CD4-positive, alpha-beta memory T cell (primary cell): Measurements from ENCODE around the gene YWHAG. TPM values are rescaled to one million over a fixed set of nuclear protein-coding genes. Genes with fewer than 3 reads are reported as not detected.
A peak's percentile ranks its signal among the peaks of the same experiment; 100 is the strongest.
"Not testable (repeated sequence)": the region's sequence is repeated elsewhere in the genome, so short reads cannot be mapped to it uniquely, and the experiment has no call there.

Experiments
- CTCF ChIA-PET: fragments of 350-600 bp; sonication (Branson Sonifier 250); formaldehyde crosslinking; loops from one replicate; lab custom pipeline; 2021; ENCODE audit warnings: inconsistent platforms; ENCODE audit not compliant: partially characterized antibody; lab: Charles Lee
- POLR2A ChIA-PET: fragments of 350-600 bp; sonication (Branson Sonifier 250); formaldehyde crosslinking; loops from one replicate; lab custom pipeline; 2021; ENCODE audit not compliant: partially characterized antibody; lab: Charles Lee
- DNase-seq, 5 donors: peaks; one replicate each; pipeline versions ENCODE4 v3.0.0 to v3.0.0-alpha.2; 2020 to 2022; ENCODE audit warnings: mixed read lengths in 1 of 5
- H3K27ac ChIP-seq: one replicate; pipeline ENCODE4 v1.7.0; 2013; ENCODE audit warnings: low read depth, low read length
- H3K27me3 ChIP-seq: 2 replicates; pipeline ENCODE4 v1.7.0; 2013; ENCODE audit warnings: mild to moderate bottlenecking, low read length, moderate library complexity; ENCODE audit not compliant: insufficient read depth
- H3K36me3 ChIP-seq: 2 replicates; pipeline ENCODE4 v1.7.0; 2013; ENCODE audit warnings: mild to moderate bottlenecking, low read length, moderate library complexity; ENCODE audit not compliant: insufficient read depth
- H3K4me1 ChIP-seq: 2 replicates; pipeline ENCODE4 v1.7.0; 2013; ENCODE audit warnings: mild to moderate bottlenecking, low read length, moderate library complexity; ENCODE audit not compliant: insufficient read depth
- H3K4me3 ChIP-seq, 2 donors: one replicate each; pipeline ENCODE4 v1.7.0; 2013; ENCODE audit warnings: low read length in 2 of 2, mild to moderate bottlenecking in 1 of 2
- H3K9me3 ChIP-seq, 2 donors: one replicate each; pipeline ENCODE4 v1.7.0; 2013; ENCODE audit warnings: low read length in 2 of 2, control low read depth in 1 of 2; ENCODE audit not compliant: control insufficient read depth in 1 of 2
- H3K27ac Mint-ChIP-seq, 7 donors: one replicate each; pipeline ENCODE4 v1.8.0; 2020 to 2021; ENCODE audit warnings: mixed read lengths in 7 of 7, mild to moderate bottlenecking in 6 of 7, inconsistent platforms in 3 of 7, moderate library complexity in 3 of 7
- H3K27me3 Mint-ChIP-seq, 2 donors: one replicate each; pipeline ENCODE4 v1.8.0; 2020 to 2021; ENCODE audit warnings: mixed read lengths in 2 of 2
- H3K36me3 Mint-ChIP-seq, 2 donors: one replicate each; pipeline ENCODE4 v1.8.0; 2020 to 2021; ENCODE audit warnings: mixed read lengths in 2 of 2, inconsistent platforms in 1 of 2, mild to moderate bottlenecking in 1 of 2
- H3K4me1 Mint-ChIP-seq, 4 donors: one replicate each; pipeline ENCODE4 v1.8.0; 2020 to 2021; ENCODE audit warnings: mixed read lengths in 4 of 4, mild to moderate bottlenecking in 1 of 4
- H3K4me3 Mint-ChIP-seq, 8 donors: one replicate each; pipeline ENCODE4 v1.8.0; 2020 to 2021; ENCODE audit warnings: mixed read lengths in 8 of 8, mild to moderate bottlenecking in 7 of 8, moderate library complexity in 6 of 8, inconsistent platforms in 3 of 8
- H3K9me3 Mint-ChIP-seq, 8 donors: one replicate each; pipeline ENCODE4 v1.8.0; 2020 to 2021; ENCODE audit warnings: mixed read lengths in 8 of 8, mild to moderate bottlenecking in 5 of 8, inconsistent platforms in 3 of 8, moderate library complexity in 1 of 8
- intact Hi-C: fragments of 100-400 bp; cut with micrococcal nuclease; formaldehyde crosslinking; loops from one replicate; pipeline ENCODE4 v1.15.1; 2023
- polyA plus RNA-seq, 2 donors: library from polyadenylated mRNA; unstranded; fragments of 300-500 nt; fragmentation: Illumina TruSeq; gene quantifications; one replicate each; pipeline ENCODE4 v1.2.3, GENCODE V29; 2021
- total RNA-seq, 2 experiments: library from RNA; stranded (reverse); gene quantifications; one replicate each; pipeline ENCODE4 v1.2.3, GENCODE V29; 2021

Gene YWHAG
- total and polyA plus RNA-seq, 4 experiments from 2014 or later, result 0.94 to 54.3 (median 27.0) TPM

DNA sequence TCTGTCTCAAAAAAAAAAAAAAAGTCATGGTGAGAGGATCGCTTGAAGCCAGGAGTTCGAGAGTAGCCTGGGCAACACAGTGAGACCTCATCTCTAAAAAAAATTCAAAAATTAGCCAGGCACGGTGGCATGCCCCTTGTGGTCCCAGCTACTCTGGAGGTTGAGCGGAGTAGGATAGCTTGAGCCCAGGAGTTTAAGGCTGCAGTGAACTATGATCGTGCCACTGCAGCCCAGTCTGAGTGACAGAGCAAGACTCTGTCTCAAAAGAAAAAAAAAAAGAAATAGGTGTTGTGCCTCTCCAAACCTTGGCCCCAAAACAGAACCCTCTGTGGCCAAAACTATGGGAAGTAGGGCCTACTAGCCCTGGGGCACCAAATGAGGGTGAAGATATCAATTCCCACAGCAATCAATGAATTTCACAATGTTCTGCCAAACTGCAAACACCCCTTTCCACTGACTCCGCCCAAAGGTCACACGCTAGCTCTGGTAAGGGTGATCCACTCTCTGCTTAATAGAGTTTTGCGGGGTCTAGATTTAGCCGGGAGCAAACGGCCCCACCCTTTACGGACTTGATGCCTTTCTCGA is 33.8 kb upstream of the YWHAG start:
- no peaks in the 10 kb centered on the region for H3K36me3 ChIP-seq
- Mint-ChIP-seq H3K4me3 (peak overlapping the region; percentile 85 to 93 (median 89)), H3K27me3 (no peaks in the 10 kb centered on the region), H3K36me3 (no peaks in the 10 kb centered on the region), H3K4me1 (peaks cover 6 to 24% (median 14%) of the 10 kb centered on the region in 4 donors), H3K9me3 (no peaks in the 10 kb centered on the region), H3K27ac (peak overlapping the region; percentile 78 to 96 (median 93))
- no peaks in the 10 kb centered on the region for H3K27me3 ChIP-seq
- H3K4me3 ChIP-seq, result peak overlapping the region in 1 of 2 donors; percentile 89
- ChIA-PET POLR2A (interaction anchor here (0.6 to 2.8 kb wide), 6 partner anchors 11 to 75 kb away, joined by 3 to 26 read pairs (median 3); partner anchors contain the start of gene YWHAG), CTCF (no interaction called here)
- H3K9me3 ChIP-seq, result no peaks in the 10 kb centered on the region
- intact Hi-C loops, result loop anchor here (1.0 to 2.0 kb wide), 2 partner anchors 33 to 74 kb away; no protein-coding TSS in a partner anchor
- peak overlapping the region; percentile 69 for H3K27ac ChIP-seq
- H3K4me1 ChIP-seq, result peaks cover 23% of the 10 kb centered on the region
- no peak for DNase-seq

- Mint-ChIP-seq H3K36me3 (no peaks in the 10 kb centered on the region), H3K4me1 (peaks cover 6 to 19% (median 7%) of the 10 kb centered on the region in 4 donors), H3K4me3 (peak overlapping the region in 2 of 8 donors; percentile 25 to 30), H3K27me3 (no peaks in the 10 kb centered on the region), H3K27ac (peak overlapping the region in 1 of 7 donors; percentile 58), H3K9me3 (no peaks in the 10 kb centered on the region)
- H3K4me3 ChIP-seq, result no peak overlapping the region
- H3K36me3 ChIP-seq, result no peaks in the 10 kb centered on the region
- no peaks in the 10 kb centered on the region for H3K9me3 ChIP-seq
- no peak overlapping the region for H3K27ac ChIP-seq
- ChIA-PET POLR2A (no interaction called here), CTCF (no interaction called here)
- intact Hi-C loops, result no loop called here
- H3K4me1 ChIP-seq, result peaks cover 10% of the 10 kb centered on the region
- H3K27me3 ChIP-seq, result no peaks in the 10 kb centered on the region
- no peak for DNase-seq
Measured at GRCh38 chr7:76390092-76390491, 31.3 kb upstream of the YWHAG start.

- DNase-seq, H3K36me3 ChIP-seq, H3K9me3 ChIP-seq, H3K4me3 Mint-ChIP-seq, H3K4me1 ChIP-seq, H3K27ac Mint-ChIP-seq, H3K27me3 ChIP-seq, intact Hi-C loops, H3K36me3 Mint-ChIP-seq, H3K9me3 Mint-ChIP-seq, H3K27ac ChIP-seq, H3K4me3 ChIP-seq, H3K27me3 Mint-ChIP-seq: not testable (repeated sequence)
- ChIA-PET CTCF (interaction anchor here (0.9 kb wide), 1 partner anchor 29 kb away, joined by 3 read pairs; the partner anchor contains the start of gene YWHAG), POLR2A (interaction anchor here (0.6 kb wide), 1 partner anchor 389 kb away, joined by 3 read pairs; no protein-coding TSS in a partner anchor)
- H3K4me1 Mint-ChIP-seq, result peaks cover 2 to 10% (median 4%) of the 10 kb centered on the region in 4 donors
Measured at GRCh38 chr7:76387789-76388188, 29.0 kb upstream of the YWHAG start.

DNA sequence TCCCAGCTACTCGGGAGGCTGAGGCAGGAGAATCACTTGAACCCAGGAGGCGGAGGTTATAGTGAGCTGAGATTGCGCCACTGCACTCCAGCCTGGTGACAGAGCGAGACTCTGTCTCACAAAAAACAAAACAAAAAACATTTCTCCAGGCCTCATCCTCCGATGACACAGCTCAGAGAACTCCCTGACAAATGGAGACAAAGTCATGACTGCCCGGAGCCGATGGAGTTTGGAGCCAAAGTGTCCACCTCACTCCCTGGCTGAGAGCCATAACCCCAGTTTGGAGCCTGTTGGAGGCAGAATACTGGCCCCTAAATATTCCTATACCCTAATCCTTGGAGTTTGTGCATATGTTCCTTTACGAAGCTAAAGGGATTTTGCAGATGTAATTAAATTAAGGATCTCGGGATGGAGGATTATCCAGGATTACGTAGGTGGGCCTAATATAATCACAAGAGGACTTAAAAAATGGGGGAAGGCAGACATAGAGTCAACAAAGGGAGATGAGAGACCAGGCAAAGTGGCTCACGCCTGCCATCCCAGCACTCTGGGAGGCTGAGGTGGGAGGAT is 28.0 kb upstream of the YWHAG start:
- CTCF ChIA-PET, result no interaction called here
- H3K4me3 ChIP-seq, result no peak overlapping the region
- POLR2A ChIA-PET, result interaction anchor here (0.7 kb wide), 1 partner anchor 8 kb away, joined by 3 read pairs; no protein-coding TSS in a partner anchor
- no peak overlapping the region for H3K27ac ChIP-seq
- H3K9me3 ChIP-seq, result no peaks in the 10 kb centered on the region
- no peak overlapping the region for H3K27ac Mint-ChIP-seq
- no peaks in the 10 kb centered on the region for H3K27me3 ChIP-seq
- no peak overlapping the region for H3K4me3 Mint-ChIP-seq
- no peak for DNase-seq
- no peaks in the 10 kb centered on the region for H3K27me3 Mint-ChIP-seq
- no peaks in the 10 kb centered on the region for H3K9me3 Mint-ChIP-seq
- no peaks in the 10 kb centered on the region for H3K36me3 ChIP-seq
- intact Hi-C loops, result no loop called here
- no peaks in the 10 kb centered on the region for H3K36me3 Mint-ChIP-seq
- no peaks in the 10 kb centered on the region for H3K4me1 ChIP-seq
- peaks cover 0 to under 1% (median 0%) of the 10 kb centered on the region in 4 donors for H3K4me1 Mint-ChIP-seq

DNA sequence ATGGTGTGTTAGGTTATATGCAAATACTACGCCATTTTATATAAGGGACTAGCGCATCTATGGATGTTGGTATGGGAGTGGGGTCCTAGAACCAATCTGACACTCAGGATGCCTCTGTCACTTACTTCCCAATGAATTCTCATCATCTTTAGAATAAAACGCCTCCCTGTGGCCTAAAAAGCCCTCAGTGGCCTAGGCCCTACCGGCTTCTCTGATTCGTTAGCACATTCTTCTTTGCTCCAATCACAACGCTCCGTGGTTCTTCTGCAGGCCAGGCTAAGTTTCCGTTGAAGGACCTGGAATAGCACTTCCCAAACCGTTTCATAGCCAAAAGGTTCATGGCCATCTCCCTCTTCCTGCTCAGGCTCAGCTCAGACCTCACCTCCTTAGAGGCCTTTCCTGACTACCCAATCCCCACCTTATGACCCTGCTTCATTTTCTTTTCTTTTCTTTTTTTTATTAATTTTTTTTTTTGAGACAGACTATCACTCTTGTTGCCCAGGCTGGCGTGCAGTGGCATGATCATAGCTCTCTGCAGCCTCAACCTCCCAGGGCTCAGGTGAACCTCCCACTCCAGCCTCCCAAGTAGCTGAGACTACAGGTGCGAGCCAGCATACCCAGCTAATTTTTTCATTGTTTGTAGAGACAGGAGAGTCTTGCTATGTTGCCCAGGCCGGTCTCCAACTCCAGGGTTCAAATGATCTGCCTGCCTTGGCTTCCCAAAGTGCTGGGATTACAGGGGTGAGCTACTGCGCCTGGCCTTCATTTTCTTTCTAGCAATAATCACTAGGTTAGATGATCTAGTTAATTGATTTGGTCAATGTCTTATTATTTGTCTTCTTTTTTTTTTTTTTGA is 24.5 kb upstream of the YWHAG start:
- H3K27me3 Mint-ChIP-seq, result no peaks in the 10 kb centered on the region
- peak overlapping the region in 1 of 7 donors; percentile 43 for H3K27ac Mint-ChIP-seq
- Histone ChIP-seq H3K36me3 (no peaks in the 10 kb centered on the region), H3K27ac (no peak overlapping the region), H3K4me3 (no peak overlapping the region), H3K4me1 (peaks cover 6% of the 10 kb centered on the region), H3K9me3 (no peaks in the 10 kb centered on the region), H3K27me3 (no peaks in the 10 kb centered on the region)
- ChIA-PET CTCF (interaction anchor here (0.7 to 0.8 kb wide), 2 partner anchors 11 to 21 kb away, joined by 3 to 5 read pairs; no protein-coding TSS in a partner anchor), POLR2A (no interaction called here)
- intact Hi-C loops, result no loop called here
- H3K4me1 Mint-ChIP-seq, result peaks cover 3 to 6% (median 4%) of the 10 kb centered on the region in 4 donors
- no peaks in the 10 kb centered on the region for H3K36me3 Mint-ChIP-seq
- no peak overlapping the region for H3K4me3 Mint-ChIP-seq
- no peaks in the 10 kb centered on the region for H3K9me3 Mint-ChIP-seq
- no peak for DNase-seq

DNA sequence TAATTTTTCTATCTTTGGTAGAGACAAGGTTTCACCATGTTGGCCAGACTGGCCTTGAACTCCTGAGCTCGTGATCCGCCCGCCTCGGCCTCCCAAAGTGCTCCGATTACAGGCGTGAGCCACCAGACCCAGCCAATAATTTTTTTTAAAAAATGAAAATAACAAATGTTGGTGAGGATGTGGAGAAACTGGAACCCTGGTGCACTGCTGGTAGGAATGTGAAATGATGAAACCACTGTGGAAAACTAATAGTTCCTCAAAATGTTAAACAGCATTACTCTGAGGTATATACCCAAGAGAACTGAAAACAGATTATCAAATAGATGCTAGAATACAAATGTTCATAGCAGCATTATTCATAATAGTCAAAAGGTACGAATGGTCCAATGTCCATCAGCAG is 23.0 kb upstream of the YWHAG start:
- Mint-ChIP-seq H3K36me3 (no peaks in the 10 kb centered on the region), H3K4me3 (no peak overlapping the region), H3K9me3 (no peaks in the 10 kb centered on the region), H3K27me3 (no peaks in the 10 kb centered on the region), H3K4me1 (peaks cover 3 to 6% (median 4%) of the 10 kb centered on the region in 4 donors), H3K27ac (no peak overlapping the region)
- Histone ChIP-seq H3K27ac (no peak overlapping the region), H3K9me3 (no peaks in the 10 kb centered on the region), H3K36me3 (no peaks in the 10 kb centered on the region), H3K27me3 (no peaks in the 10 kb centered on the region), H3K4me1 (peaks cover 6% of the 10 kb centered on the region), H3K4me3 (no peak overlapping the region)
- intact Hi-C loops, result no loop called here
- CTCF ChIA-PET, result no interaction called here
- no peak for DNase-seq
- POLR2A ChIA-PET, result interaction anchor here (1.3 kb wide), 1 partner anchor 11 kb away, joined by 3 read pairs; no protein-coding TSS in a partner anchor

- Histone ChIP-seq H3K36me3 (no peaks in the 10 kb centered on the region), H3K9me3 (no peaks in the 10 kb centered on the region), H3K4me1 (peaks cover 6% of the 10 kb centered on the region), H3K27ac (peak overlapping the region; percentile 34), H3K4me3 (no peak overlapping the region), H3K27me3 (no peaks in the 10 kb centered on the region)
- Mint-ChIP-seq H3K9me3 (no peaks in the 10 kb centered on the region), H3K4me1 (peaks cover 3 to 6% (median 4%) of the 10 kb centered on the region in 4 donors), H3K27me3 (no peaks in the 10 kb centered on the region), H3K27ac (peak overlapping the region in 4 of 7 donors; percentile 18 to 90 (median 72)), H3K36me3 (no peaks in the 10 kb centered on the region), H3K4me3 (peak overlapping the region; percentile 76 to 86 (median 80))
- no peak for DNase-seq
- ChIA-PET POLR2A (no interaction called here), CTCF (no interaction called here)
- intact Hi-C loops, result no loop called here
Measured at GRCh38 chr7:76380623-76380966, 21.8 kb upstream of the YWHAG start.
